DND-41 (cell line): ENCODE data around the gene FAM107B.

Source experiments
- ATAC-seq: fragments of 200-7000 bp; cut with Tn5 transposase; 3 replicates; pipeline ENCODE4 v1.9.1; 2021; ENCODE audit warnings: low read depth; ENCODE audit not compliant: insufficient read depth
- DNase-seq: peaks from one replicate; pipeline ENCODE4 v3.0.0-alpha.2; 2020
- H2AFZ ChIP-seq: 2 replicates; pipeline ENCODE4 v1.6.0; 2012; ENCODE audit warnings: low read depth, low read length
- H3K27ac ChIP-seq: 2 replicates; pipeline ENCODE4 v1.5.1; 2012; ENCODE audit warnings: low read length, inconsistent platforms
- H3K27me3 ChIP-seq: fragments of 200-600 bp; sonication (generic); 2 replicates; pipeline ENCODE4 v1.6.0; 2012; ENCODE audit warnings: low read length, mild to moderate bottlenecking, inconsistent platforms; ENCODE audit not compliant: insufficient read depth, poor library complexity
- H3K36me3 ChIP-seq: 2 replicates; pipeline ENCODE4 v1.5.1; 2012; ENCODE audit warnings: low read length, inconsistent platforms; ENCODE audit not compliant: insufficient read depth
- H3K4me1 ChIP-seq: 2 replicates; pipeline ENCODE4 v1.5.1; 2012; ENCODE audit warnings: mild to moderate bottlenecking, low read length; ENCODE audit not compliant: insufficient read depth
- H3K4me2 ChIP-seq: 2 replicates; pipeline ENCODE4 v1.6.0; 2012; ENCODE audit warnings: mild to moderate bottlenecking, moderate library complexity, low read length, inconsistent platforms; ENCODE audit not compliant: insufficient read depth
- H3K4me3 ChIP-seq, 2 experiments: fragments of 200-600 bp in 1 of 2; shearing (Covaris generic) in 1 of 2; 2 replicates each; pipeline ENCODE4 v1.5.1; 2012 to 2016; ENCODE audit warnings: inconsistent platforms in 2 of 2, low read length in 2 of 2, mild to moderate bottlenecking in 2 of 2, low read depth in 1 of 2, moderate library complexity in 1 of 2
- H3K79me2 ChIP-seq: 2 replicates; pipeline ENCODE4 v1.6.0; 2012; ENCODE audit warnings: low read length, inconsistent platforms; ENCODE audit not compliant: insufficient read depth
- H3K9ac ChIP-seq: 2 replicates; pipeline ENCODE4 v1.6.0; 2012; ENCODE audit warnings: low read depth, mild to moderate bottlenecking, inconsistent platforms, low read length, moderate library complexity
- H3K9me3 ChIP-seq: 2 replicates; pipeline ENCODE4 v1.5.1; 2012; ENCODE audit warnings: low read length, moderate library complexity, mild to moderate bottlenecking, inconsistent platforms; ENCODE audit not compliant: insufficient read depth, severe bottlenecking
- H4K20me1 ChIP-seq: 2 replicates; pipeline ENCODE4 v1.6.0; 2012; ENCODE audit warnings: low read length; ENCODE audit not compliant: insufficient read depth
- EZH2 ChIP-seq: IDR thresholded peaks from 3 replicates; pipeline ENCODE4 v1.6.1; 2012; ENCODE audit warnings: borderline replicate concordance, low read depth, mild to moderate bottlenecking, moderate library complexity, low read length, inconsistent platforms; ENCODE audit not compliant: severe bottlenecking
- TF ChIP-seq, protein P1 (sequence below): IDR thresholded peaks from 2 replicates; pipeline ENCODE4 v1.5.1; 2012; ENCODE audit warnings: borderline replicate concordance, low read length, moderate library complexity, mild to moderate bottlenecking; ENCODE audit not compliant: poor library complexity, severe bottlenecking; ENCODE audit errors: extremely low read depth

FAM107B gene

GRCh38 chr10:14753441-14753840 is 21.3 kb downstream of the FAM107B start:
- no peaks in the 10 kb centered on the region for H3K79me2 ChIP-seq
- H3K4me1 ChIP-seq, result no peaks in the 10 kb centered on the region
- TF ChIP-seq, protein P1, sequence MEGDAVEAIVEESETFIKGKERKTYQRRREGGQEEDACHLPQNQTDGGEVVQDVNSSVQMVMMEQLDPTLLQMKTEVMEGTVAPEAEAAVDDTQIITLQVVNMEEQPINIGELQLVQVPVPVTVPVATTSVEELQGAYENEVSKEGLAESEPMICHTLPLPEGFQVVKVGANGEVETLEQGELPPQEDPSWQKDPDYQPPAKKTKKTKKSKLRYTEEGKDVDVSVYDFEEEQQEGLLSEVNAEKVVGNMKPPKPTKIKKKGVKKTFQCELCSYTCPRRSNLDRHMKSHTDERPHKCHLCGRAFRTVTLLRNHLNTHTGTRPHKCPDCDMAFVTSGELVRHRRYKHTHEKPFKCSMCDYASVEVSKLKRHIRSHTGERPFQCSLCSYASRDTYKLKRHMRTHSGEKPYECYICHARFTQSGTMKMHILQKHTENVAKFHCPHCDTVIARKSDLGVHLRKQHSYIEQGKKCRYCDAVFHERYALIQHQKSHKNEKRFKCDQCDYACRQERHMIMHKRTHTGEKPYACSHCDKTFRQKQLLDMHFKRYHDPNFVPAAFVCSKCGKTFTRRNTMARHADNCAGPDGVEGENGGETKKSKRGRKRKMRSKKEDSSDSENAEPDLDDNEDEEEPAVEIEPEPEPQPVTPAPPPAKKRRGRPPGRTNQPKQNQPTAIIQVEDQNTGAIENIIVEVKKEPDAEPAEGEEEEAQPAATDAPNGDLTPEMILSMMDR, result no peak
- TF ChIP-seq EZH2, result no peak

GRCh38 chr10:14751921-14752320 is 22.8 kb downstream of the FAM107B start:
- Histone ChIP-seq H3K9me3 (no peaks in the 10 kb centered on the region), H4K20me1 (no peaks in the 10 kb centered on the region), H3K27me3 (peaks cover 4% of the 10 kb centered on the region), H2AFZ (no peak overlapping the region), H3K36me3 (no peaks in the 10 kb centered on the region), H3K4me1 (no peaks in the 10 kb centered on the region), H3K79me2 (no peaks in the 10 kb centered on the region), H3K9ac (no peak overlapping the region), H3K27ac (no peak overlapping the region), H3K4me3 (no peak overlapping the region), H3K4me2 (no peak overlapping the region)
- ATAC-seq (no peak), DNase-seq (no peak)
- TF ChIP-seq, protein P1, result no peak
- TF ChIP-seq EZH2, result no peak

More at GRCh38 chr10:14753441-14753840, 21.3 kb downstream of the FAM107B start:
- DNase-seq (no peak), ATAC-seq (no peak)
- Histone ChIP-seq H3K4me3 (no peak overlapping the region), H3K4me2 (no peak overlapping the region), H3K36me3 (no peaks in the 10 kb centered on the region), H4K20me1 (no peaks in the 10 kb centered on the region), H3K9ac (no peak overlapping the region), H3K9me3 (no peaks in the 10 kb centered on the region), H3K27me3 (peaks cover 4% of the 10 kb centered on the region), H3K27ac (no peak overlapping the region), H2AFZ (no peak overlapping the region)

DNA sequence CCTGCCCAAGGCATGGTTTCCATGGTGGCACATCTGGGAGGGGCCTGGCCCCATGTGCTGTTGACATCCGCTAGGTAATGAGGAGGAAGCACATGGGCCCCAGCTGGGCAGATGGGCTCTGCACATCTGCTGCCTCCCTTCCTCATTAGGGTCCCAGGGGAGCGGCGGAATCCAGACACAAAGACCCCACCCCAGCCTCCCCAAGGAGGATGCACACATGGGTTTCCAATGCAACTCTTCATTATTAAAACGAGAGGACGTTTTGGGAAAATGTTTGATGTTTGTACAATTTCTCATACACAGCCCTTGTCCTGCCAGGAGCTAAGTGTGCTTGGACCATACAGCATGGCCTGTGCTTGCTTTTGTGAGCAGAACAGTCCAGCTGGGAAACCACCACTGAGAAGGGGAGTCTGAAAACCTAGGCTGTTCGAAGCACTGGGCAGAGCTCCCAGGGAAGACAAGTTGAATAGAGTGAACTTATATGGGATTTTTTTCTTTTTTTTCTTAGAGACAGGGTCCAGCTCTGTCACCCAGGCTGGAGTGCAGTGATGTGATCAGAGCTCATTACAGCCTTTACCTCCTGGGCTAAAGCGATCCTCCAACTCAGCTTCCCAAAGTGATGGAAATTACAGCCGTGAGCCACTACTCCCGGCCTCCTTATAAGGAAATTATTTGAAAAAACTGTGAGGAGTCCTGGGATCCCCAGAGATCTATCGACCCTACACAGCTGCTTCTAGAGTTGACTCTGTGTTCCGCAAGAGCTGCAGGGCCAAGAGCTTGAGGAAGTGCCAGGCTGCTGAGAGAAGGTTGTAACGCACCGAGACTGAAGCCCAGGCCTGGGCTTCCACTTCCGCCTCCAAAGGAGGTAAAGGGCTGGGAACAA is 23.4 kb downstream of the FAM107B start:
- Histone ChIP-seq H3K4me2 (no peak overlapping the region), H3K4me1 (no peaks in the 10 kb centered on the region), H3K9me3 (no peaks in the 10 kb centered on the region), H3K27ac (no peak overlapping the region), H4K20me1 (no peaks in the 10 kb centered on the region), H3K4me3 (no peak overlapping the region), H3K27me3 (peaks cover 4% of the 10 kb centered on the region), H3K36me3 (no peaks in the 10 kb centered on the region), H3K79me2 (no peaks in the 10 kb centered on the region), H2AFZ (no peak overlapping the region), H3K9ac (no peak overlapping the region)
- TF ChIP-seq, protein P1, result no peak
- no peak for TF ChIP-seq EZH2
- ATAC-seq, result no peak
- DNase-seq, result no peak
